GM21723 (cell line): ENCODE measurements around the gene CYP2S1.
"Not testable (repeated sequence)": the region's sequence is repeated elsewhere in the genome, so short reads cannot be mapped to it uniquely, and the experiment has no call there.

Source experiments
- ATAC-seq: cut with Tn5 transposase; IDR thresholded peaks from one replicate; pipeline ENCODE4 v1.9.1; 2021; ENCODE audit warnings: mild to moderate bottlenecking, moderate library complexity; ENCODE audit not compliant: unreplicated experiment

CYP2S1 gene

GRCh38 chr19:41192574-41193429, at the start of gene CYP2S1:
CYP2S1 (plus strand) TSS chr19:41193219; CDS start chr19:41193265, 46 bp downstream.
- ATAC-seq: no peak

- ATAC-seq: no peak
These were observed 48.6 kb upstream of the CYP2S1 start for GRCh38 chr19:41144403-41144802.

GRCh38 chr19:41149831-41150230, 43.2 kb upstream of the CYP2S1 start:
- no peak for ATAC-seq

GRCh38 chr19:41150986-41151385, 42.0 kb upstream of the CYP2S1 start:
- ATAC-seq: not testable (repeated sequence)

- ATAC-seq: no peak
These were observed 39.0 kb upstream of the CYP2S1 start for GRCh38 chr19:41154060-41154459.

- no peak for ATAC-seq
These were observed 36.8 kb upstream of the CYP2S1 start for GRCh38 chr19:41156207-41156606.

- ATAC-seq: no peak
These were observed 33.1 kb upstream of the CYP2S1 start for GRCh38 chr19:41159881-41160280.

- ATAC-seq: no peak
These were observed 31.1 kb upstream of the CYP2S1 start for GRCh38 chr19:41161903-41162302.

- ATAC-seq: no peak
These were observed 25.8 kb upstream of the CYP2S1 start for GRCh38 chr19:41166944-41167804.

GRCh38 chr19:41172297-41173164, 20.5 kb upstream of the CYP2S1 start:
- no peak for ATAC-seq

GRCh38 chr19:41174297-41174928, 18.6 kb upstream of the CYP2S1 start:
- no peak for ATAC-seq

- ATAC-seq: no peak
These were observed 16.9 kb upstream of the CYP2S1 start for GRCh38 chr19:41175801-41176777.

GRCh38 chr19:41180173-41180572, 12.8 kb upstream of the CYP2S1 start:
- not testable (repeated sequence) for ATAC-seq

GRCh38 chr19:41186971-41187883, 5.8 kb upstream of the CYP2S1 start:
- ATAC-seq: no peak

- no peak for ATAC-seq
These were observed 5.1 kb upstream of the CYP2S1 start for GRCh38 chr19:41187884-41188279.

GRCh38 chr19:41189425-41190065, 3.5 kb upstream of the CYP2S1 start:
- no peak for ATAC-seq

GRCh38 chr19:41193430-41194156, 574 bp downstream of the CYP2S1 start:
- ATAC-seq: no peak
